ENCODE measurements around the gene FXYD6. TPM values are rescaled to one million over a fixed set of nuclear protein-coding genes. Genes with fewer than 3 reads are reported as not detected.

Gene FXYD6
- total RNA-seq, 1 experiment from 2014 or later = 0.54 TPM

DNA sequence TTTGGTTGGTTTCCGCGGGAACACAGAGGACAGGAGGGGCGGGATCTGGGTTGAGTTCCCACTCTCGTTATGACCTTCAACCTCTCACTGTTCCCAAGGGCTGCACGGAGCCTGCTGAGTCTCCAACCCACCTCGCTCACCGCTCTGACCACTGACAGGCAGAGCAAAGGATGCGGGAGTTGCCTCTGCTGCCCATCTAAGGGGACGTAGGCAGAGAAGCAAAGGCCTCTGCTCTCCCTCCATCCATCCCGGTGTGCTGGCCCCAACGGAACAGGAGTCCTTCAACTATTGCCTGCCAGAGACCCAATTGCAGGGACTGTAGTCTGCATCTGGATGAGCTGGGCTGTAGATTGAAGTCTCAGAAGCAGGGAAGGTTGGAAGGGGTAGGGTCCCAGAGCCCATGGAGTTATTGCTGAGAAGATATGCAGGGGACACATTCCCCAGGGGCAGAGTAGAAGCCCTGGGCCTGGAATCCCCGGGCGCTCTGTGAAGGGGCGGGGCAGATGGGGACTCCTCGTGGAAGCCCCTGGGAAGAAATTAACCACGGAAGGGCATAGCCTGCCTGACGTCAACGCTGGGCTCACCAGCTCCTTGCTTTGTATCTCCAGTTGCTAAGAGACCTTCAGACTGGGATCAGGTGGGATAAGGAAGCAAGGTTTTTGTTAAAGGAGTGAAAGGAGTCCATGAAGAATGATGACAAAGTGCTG, 39.2 kb downstream of the FXYD6 start:
- DNase-seq (ENCODE audit: low read depth, low spot score) (no peak), ATAC-seq (no peak; the same call in 1 of the 2 replicates)
- intact Hi-C loops (cut with micrococcal nuclease; ENCODE audit: unreplicated experiment) = no loop called here
- TF ChIP-seq, protein P1, sequence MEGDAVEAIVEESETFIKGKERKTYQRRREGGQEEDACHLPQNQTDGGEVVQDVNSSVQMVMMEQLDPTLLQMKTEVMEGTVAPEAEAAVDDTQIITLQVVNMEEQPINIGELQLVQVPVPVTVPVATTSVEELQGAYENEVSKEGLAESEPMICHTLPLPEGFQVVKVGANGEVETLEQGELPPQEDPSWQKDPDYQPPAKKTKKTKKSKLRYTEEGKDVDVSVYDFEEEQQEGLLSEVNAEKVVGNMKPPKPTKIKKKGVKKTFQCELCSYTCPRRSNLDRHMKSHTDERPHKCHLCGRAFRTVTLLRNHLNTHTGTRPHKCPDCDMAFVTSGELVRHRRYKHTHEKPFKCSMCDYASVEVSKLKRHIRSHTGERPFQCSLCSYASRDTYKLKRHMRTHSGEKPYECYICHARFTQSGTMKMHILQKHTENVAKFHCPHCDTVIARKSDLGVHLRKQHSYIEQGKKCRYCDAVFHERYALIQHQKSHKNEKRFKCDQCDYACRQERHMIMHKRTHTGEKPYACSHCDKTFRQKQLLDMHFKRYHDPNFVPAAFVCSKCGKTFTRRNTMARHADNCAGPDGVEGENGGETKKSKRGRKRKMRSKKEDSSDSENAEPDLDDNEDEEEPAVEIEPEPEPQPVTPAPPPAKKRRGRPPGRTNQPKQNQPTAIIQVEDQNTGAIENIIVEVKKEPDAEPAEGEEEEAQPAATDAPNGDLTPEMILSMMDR (IDR thresholded peaks at IDR 0.05) = no peak
- no peak for TF ChIP-seq POLR2AphosphoS5 (IDR thresholded peaks at IDR 0.05; ENCODE audit: low read depth, low read length)
- H3K9me3 ChIP-seq (ENCODE audit: control insufficient read depth, insufficient read depth, low read depth, low read length) = no peaks in the 10 kb centered on the region
- no peaks in the 10 kb centered on the region for H3K36me3 ChIP-seq (ENCODE audit: control insufficient read depth, insufficient read depth, low read length)
- POLR2A ChIA-PET = no interaction called here
- CTCF ChIA-PET = no interaction called here
- no peaks in the 10 kb centered on the region for H3K4me1 ChIP-seq (ENCODE audit: control insufficient read depth, insufficient read depth, low read length)
- H3K4me3 ChIP-seq (ENCODE audit: low read depth in 2 of 2, low read length in 2 of 2) = no peak overlapping the region
- in situ Hi-C loops (cut with HindIII; ENCODE audit: low pct_unique_long_range_greater_than_20kb, low sequenced_read_pairs) = no loop called here
- H3K27ac ChIP-seq (ENCODE audit: low read length) = no peak overlapping the region
- no TSS peak for BruUV-seq (replicated peaks)
- peaks cover 10% of the 10 kb centered on the region for H3K27me3 ChIP-seq (ENCODE audit: control insufficient read depth, insufficient read depth, low read length)

DNA sequence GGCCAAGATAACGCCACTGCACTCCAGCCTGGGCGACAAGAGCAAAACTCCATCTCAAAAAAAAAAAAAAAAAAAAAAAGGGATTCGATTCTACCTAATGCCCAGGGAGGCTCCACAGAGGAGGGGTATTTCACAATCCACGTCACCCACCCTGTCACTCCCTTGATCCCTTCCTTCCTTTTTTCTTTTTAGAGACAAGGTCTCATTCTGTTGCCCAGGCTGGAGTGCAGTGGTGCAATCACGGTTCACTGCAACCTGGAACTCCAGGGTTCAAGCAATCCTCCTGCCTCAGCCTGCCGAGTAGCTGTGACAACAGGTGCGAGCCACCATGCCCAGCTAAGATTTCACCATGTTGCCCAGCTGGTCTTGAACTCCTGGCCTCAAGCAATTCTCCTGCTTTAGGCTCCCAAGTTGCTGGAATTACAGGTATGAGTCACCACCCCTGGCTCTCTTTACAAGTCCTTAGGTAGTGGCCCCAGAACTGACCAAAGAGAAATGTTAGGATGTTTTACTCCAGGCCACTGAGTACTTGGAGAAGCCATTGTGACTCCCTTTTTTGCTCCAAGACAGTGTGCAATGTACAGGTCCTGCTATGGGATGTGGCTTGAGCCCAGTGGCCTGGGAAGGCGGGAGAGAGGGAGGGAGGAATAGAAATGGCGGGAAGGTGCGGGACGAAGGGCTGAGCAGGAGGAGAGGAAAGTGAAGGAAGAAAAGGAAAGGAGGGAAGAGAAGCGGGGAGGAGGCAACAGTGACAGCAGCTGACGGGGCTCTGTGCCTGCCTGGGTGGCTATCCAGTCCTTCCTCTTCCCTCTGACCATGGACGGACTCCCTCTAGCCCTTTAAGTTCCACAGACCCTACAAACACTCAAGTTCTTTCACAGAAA, 40.1 kb downstream of the FXYD6 start:
- Histone ChIP-seq H3K36me3 (ENCODE audit: control insufficient read depth, insufficient read depth, low read length) (no peaks in the 10 kb centered on the region), H3K27ac (ENCODE audit: low read length) (no peak overlapping the region), H3K4me3 (ENCODE audit: low read depth in 2 of 2, low read length in 2 of 2) (no peak overlapping the region), H3K9me3 (ENCODE audit: control insufficient read depth, insufficient read depth, low read depth, low read length) (no peaks in the 10 kb centered on the region), H3K4me1 (ENCODE audit: control insufficient read depth, insufficient read depth, low read length) (no peaks in the 10 kb centered on the region), H3K27me3 (ENCODE audit: control insufficient read depth, insufficient read depth, low read length) (peaks cover 10% of the 10 kb centered on the region)
- DNase-seq (ENCODE audit: low read depth, low spot score) (no peak), ATAC-seq (no peak)
- ChIA-PET CTCF (no interaction called here), POLR2A (no interaction called here)
- intact Hi-C loops (cut with micrococcal nuclease; ENCODE audit: unreplicated experiment) = no loop called here
- TF ChIP-seq, protein P1 (IDR thresholded peaks at IDR 0.05) = no peak
- TF ChIP-seq TCF7L2 (IDR thresholded peaks at IDR 0.05; ENCODE audit: low read depth, low read length) = no peak
- no peak for TF ChIP-seq POLR2AphosphoS5 (IDR thresholded peaks at IDR 0.05; ENCODE audit: low read depth, low read length)
- TF ChIP-seq, protein P2, sequence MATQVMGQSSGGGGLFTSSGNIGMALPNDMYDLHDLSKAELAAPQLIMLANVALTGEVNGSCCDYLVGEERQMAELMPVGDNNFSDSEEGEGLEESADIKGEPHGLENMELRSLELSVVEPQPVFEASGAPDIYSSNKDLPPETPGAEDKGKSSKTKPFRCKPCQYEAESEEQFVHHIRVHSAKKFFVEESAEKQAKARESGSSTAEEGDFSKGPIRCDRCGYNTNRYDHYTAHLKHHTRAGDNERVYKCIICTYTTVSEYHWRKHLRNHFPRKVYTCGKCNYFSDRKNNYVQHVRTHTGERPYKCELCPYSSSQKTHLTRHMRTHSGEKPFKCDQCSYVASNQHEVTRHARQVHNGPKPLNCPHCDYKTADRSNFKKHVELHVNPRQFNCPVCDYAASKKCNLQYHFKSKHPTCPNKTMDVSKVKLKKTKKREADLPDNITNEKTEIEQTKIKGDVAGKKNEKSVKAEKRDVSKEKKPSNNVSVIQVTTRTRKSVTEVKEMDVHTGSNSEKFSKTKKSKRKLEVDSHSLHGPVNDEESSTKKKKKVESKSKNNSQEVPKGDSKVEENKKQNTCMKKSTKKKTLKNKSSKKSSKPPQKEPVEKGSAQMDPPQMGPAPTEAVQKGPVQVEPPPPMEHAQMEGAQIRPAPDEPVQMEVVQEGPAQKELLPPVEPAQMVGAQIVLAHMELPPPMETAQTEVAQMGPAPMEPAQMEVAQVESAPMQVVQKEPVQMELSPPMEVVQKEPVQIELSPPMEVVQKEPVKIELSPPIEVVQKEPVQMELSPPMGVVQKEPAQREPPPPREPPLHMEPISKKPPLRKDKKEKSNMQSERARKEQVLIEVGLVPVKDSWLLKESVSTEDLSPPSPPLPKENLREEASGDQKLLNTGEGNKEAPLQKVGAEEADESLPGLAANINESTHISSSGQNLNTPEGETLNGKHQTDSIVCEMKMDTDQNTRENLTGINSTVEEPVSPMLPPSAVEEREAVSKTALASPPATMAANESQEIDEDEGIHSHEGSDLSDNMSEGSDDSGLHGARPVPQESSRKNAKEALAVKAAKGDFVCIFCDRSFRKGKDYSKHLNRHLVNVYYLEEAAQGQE (IDR thresholded peaks at IDR 0.05; ENCODE audit: insufficient read depth in 1 of 2, low read depth in 2 of 2, low read length in 1 of 2) = no peak
- no peak for TF ChIP-seq SIN3A (IDR thresholded peaks at IDR 0.05; ENCODE audit: borderline replicate concordance, insufficient read depth, low read depth, low read length)
- in situ Hi-C loops (cut with HindIII; ENCODE audit: low pct_unique_long_range_greater_than_20kb, low sequenced_read_pairs) = no loop called here
- no TSS peak for BruUV-seq (replicated peaks)

All from Panc1 (cell line).